C4-2B (cell line): Measurements from ENCODE around the gene RAP2B.

Experiments
- ZFX ChIP-seq: fragments of 450-650 bp; IDR thresholded peaks from 2 replicates; pipeline ENCODE4 v1.6.1; 2017
- TF ChIP-seq, protein P1 (sequence below): fragments of 450-650 bp; conservative IDR thresholded peaks from 2 replicates; pipeline ENCODE4 v1.5.1; 2017; ENCODE audit warnings: mild to moderate bottlenecking

DNA sequence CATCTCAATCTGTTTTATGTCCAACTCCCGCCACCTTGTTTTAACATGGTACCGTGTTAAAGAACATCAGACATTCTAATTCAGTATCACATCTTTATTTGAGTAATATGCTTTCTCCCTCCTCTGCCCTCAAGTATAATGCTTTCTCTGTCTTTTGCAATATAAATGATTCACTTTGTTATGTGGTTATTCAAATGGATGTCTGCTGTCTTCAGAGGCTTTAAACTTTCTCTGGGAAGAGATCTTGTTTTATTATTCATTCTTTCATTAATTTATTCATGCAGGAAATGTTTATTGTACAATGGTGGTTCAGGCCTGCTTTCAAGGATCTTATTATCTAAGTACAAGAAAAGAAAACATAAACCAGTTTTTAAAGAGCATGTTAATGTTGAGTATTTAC, 57.1 kb downstream of the RAP2B start:
- TF ChIP-seq, protein P1, sequence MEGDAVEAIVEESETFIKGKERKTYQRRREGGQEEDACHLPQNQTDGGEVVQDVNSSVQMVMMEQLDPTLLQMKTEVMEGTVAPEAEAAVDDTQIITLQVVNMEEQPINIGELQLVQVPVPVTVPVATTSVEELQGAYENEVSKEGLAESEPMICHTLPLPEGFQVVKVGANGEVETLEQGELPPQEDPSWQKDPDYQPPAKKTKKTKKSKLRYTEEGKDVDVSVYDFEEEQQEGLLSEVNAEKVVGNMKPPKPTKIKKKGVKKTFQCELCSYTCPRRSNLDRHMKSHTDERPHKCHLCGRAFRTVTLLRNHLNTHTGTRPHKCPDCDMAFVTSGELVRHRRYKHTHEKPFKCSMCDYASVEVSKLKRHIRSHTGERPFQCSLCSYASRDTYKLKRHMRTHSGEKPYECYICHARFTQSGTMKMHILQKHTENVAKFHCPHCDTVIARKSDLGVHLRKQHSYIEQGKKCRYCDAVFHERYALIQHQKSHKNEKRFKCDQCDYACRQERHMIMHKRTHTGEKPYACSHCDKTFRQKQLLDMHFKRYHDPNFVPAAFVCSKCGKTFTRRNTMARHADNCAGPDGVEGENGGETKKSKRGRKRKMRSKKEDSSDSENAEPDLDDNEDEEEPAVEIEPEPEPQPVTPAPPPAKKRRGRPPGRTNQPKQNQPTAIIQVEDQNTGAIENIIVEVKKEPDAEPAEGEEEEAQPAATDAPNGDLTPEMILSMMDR, result no peak
- no peak for TF ChIP-seq ZFX
